ENCODE results near the gene FXR1. TPM values are rescaled to one million over a fixed set of nuclear protein-coding genes. Genes with fewer than 3 reads are reported as not detected.

The FXR1 gene
- total and polyA plus RNA-seq, 2 of the 13 experiments (the other 11 are each of a cell fraction or from before 2014, with no cell fraction given), result 104 to 132 TPM

DNA sequence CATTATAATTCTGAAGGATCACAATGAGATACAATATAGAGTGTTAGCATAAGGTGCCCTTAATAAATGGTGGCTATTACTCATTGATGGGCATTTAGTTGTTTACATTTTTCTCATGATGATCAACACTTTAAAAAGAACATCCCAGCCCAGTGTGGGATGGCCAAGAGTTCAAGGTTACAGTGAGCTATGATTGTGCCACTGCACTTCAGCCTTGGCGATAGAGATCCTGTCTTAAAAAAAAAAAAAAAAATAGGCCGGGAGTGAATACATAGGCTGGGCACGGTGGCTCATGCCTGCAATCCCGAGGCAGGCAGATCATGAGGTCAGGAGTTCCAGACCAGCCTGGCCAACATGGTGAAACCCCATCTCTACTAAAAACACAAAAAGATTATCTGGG, 1.6 kb upstream of the FXR1 start (continued):
- TF ChIP-seq, protein P1, sequence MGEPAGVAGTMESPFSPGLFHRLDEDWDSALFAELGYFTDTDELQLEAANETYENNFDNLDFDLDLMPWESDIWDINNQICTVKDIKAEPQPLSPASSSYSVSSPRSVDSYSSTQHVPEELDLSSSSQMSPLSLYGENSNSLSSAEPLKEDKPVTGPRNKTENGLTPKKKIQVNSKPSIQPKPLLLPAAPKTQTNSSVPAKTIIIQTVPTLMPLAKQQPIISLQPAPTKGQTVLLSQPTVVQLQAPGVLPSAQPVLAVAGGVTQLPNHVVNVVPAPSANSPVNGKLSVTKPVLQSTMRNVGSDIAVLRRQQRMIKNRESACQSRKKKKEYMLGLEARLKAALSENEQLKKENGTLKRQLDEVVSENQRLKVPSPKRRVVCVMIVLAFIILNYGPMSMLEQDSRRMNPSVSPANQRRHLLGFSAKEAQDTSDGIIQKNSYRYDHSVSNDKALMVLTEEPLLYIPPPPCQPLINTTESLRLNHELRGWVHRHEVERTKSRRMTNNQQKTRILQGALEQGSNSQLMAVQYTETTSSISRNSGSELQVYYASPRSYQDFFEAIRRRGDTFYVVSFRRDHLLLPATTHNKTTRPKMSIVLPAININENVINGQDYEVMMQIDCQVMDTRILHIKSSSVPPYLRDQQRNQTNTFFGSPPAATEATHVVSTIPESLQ (CRISPR knock-in tag; conservative IDR thresholded peaks at IDR 0.05), result no peak

DNA sequence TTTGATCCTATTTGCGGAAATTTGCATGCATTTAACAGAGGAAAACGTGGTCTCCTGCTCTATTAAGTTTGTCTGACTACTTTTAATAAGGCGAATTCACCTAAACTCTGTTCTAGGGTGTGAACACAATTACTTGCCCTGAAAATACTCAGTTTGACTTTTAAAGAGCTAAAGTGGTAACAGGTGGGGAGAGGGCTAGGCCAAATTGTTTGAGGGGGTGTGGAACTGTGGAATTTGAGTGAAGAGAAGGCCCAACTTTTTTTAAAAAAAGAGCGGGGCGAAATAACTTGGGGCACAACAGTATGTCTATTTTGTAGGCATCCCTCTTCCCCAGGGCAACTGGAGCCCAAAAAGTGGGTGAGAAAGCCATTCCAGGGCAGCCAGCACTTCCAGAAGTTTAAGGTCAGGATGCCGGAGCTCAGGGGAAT, 580 bp upstream of the FXR1 start:
- peak overlapping the region; percentile 100; the same call in 1 of the 2 replicates for H3K9ac ChIP-seq (ENCODE audit: insufficient read depth, low read depth, low read length)
- H2AFZ ChIP-seq (ENCODE audit: low read length), result peak overlapping the region; percentile 82
- DNase-seq (ENCODE audit: low spot score), result no peak
- H3K4me2 ChIP-seq (ENCODE audit: low read depth, low read length), result peak overlapping the region; percentile 92
- H3K27ac ChIP-seq (ENCODE audit: extremely low read length, insufficient read depth, low read length), result peak overlapping the region; percentile 98
- no peak for ATAC-seq
- POLR2A ChIA-PET, result interaction anchor here (1.0 to 2.4 kb wide), 6 partner anchors 40 to 1307 kb away, joined by 3 to 20 read pairs (median 5); partner anchors contain the start of genes DNAJC19, MRPL47, NDUFB5 and TTC14
- intact Hi-C loops (cut with micrococcal nuclease; ENCODE audit: unreplicated experiment) (loop anchor here (1.0 to 5.0 kb wide), 3 partner anchors 45 to 310 kb away; partner anchors contain the start of genes DNAJC19 and TTC14), in situ Hi-C loops (cut with HindIII; ENCODE audit: extremely low pct_ligation_motif_present, low pct_unique_long_range_greater_than_20kb) (no loop called here)
- WGBS (ENCODE audit: low lambda C conversion rate), result 9% methylated on average over 5 of the region's 6 CpGs
- peaks cover 1 to 2% of the 10 kb centered on the region in 2 experiments; a peak in 2 of 5 replicates for H3K36me3 ChIP-seq (replicated peaks in 1 of 2; ENCODE audit: control insufficient read depth in 1 of 2, insufficient read depth in 2 of 2, low read length in 2 of 2)
- peaks cover 44% of the 10 kb centered on the region for H3K79me2 ChIP-seq (ENCODE audit: insufficient read depth, low read length)
- FAIRE-seq, result no peak
- CTCF ChIA-PET (ENCODE audit: low intra/inter-chr PET ratio, low total read pairs), result no interaction called here
- no TSS peak for BruUV-seq (replicated peaks)
- H3K4me3 ChIP-seq (replicated peaks in 1 of 3; ENCODE audit: insufficient read depth in 1 of 3, low read depth in 2 of 3, low read length in 3 of 3), result peak overlapping the region; percentile 99 to 100 (median 99)
- H3K27me3 ChIP-seq (ENCODE audit: control insufficient read depth in 1 of 2, insufficient read depth in 2 of 2, low read length in 2 of 2), result no peaks in the 10 kb centered on the region; a peak in 1 of 5 replicates
- no peaks in the 10 kb centered on the region for H3K9me3 ChIP-seq (ENCODE audit: low read length)
- H3K4me1 ChIP-seq (ENCODE audit: insufficient read depth, low read length), result peaks cover 42% of the 10 kb centered on the region
- peaks cover 39% of the 10 kb centered on the region for H4K20me1 ChIP-seq (ENCODE audit: insufficient read depth, low read length)
- TF ChIP-seq, protein P2, sequence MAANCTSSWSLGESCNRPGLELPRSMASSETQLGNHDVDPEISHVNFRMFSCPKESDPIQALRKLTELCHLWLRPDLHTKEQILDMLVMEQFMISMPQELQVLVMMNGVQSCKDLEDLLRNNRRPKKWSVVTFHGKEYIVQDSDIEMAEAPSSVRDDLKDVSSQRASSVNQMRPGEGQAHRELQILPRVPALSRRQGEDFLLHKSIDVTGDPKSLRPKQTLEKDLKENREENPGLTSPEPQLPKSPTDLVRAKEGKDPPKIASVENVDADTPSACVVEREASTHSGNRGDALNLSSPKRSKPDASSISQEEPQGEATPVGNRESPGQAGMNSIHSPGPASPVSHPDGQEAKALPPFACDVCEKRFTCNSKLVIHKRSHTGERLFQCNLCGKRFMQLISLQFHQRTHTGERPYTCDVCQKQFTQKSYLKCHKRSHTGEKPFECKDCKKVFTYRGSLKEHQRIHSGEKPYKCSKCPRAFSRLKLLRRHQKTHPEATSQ (CRISPR knock-in tag; IDR thresholded peaks at IDR 0.05; ENCODE audit: borderline replicate concordance), result no peak
- TF ChIP-seq, protein P3, sequence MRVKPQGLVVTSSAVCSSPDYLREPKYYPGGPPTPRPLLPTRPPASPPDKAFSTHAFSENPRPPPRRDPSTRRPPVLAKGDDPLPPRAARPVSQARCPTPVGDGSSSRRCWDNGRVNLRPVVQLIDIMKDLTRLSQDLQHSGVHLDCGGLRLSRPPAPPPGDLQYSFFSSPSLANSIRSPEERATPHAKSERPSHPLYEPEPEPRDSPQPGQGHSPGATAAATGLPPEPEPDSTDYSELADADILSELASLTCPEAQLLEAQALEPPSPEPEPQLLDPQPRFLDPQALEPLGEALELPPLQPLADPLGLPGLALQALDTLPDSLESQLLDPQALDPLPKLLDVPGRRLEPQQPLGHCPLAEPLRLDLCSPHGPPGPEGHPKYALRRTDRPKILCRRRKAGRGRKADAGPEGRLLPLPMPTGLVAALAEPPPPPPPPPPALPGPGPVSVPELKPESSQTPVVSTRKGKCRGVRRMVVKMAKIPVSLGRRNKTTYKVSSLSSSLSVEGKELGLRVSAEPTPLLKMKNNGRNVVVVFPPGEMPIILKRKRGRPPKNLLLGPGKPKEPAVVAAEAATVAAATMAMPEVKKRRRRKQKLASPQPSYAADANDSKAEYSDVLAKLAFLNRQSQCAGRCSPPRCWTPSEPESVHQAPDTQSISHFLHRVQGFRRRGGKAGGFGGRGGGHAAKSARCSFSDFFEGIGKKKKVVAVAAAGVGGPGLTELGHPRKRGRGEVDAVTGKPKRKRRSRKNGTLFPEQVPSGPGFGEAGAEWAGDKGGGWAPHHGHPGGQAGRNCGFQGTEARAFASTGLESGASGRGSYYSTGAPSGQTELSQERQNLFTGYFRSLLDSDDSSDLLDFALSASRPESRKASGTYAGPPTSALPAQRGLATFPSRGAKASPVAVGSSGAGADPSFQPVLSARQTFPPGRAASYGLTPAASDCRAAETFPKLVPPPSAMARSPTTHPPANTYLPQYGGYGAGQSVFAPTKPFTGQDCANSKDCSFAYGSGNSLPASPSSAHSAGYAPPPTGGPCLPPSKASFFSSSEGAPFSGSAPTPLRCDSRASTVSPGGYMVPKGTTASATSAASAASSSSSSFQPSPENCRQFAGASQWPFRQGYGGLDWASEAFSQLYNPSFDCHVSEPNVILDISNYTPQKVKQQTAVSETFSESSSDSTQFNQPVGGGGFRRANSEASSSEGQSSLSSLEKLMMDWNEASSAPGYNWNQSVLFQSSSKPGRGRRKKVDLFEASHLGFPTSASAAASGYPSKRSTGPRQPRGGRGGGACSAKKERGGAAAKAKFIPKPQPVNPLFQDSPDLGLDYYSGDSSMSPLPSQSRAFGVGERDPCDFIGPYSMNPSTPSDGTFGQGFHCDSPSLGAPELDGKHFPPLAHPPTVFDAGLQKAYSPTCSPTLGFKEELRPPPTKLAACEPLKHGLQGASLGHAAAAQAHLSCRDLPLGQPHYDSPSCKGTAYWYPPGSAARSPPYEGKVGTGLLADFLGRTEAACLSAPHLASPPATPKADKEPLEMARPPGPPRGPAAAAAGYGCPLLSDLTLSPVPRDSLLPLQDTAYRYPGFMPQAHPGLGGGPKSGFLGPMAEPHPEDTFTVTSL (CRISPR knock-in tag; IDR thresholded peaks at IDR 0.05; ENCODE audit: borderline replicate concordance), result 0 out of 2 replicates have a peak, but pooled peaks have one; percentile 27
- TF ChIP-seq, protein P4, sequence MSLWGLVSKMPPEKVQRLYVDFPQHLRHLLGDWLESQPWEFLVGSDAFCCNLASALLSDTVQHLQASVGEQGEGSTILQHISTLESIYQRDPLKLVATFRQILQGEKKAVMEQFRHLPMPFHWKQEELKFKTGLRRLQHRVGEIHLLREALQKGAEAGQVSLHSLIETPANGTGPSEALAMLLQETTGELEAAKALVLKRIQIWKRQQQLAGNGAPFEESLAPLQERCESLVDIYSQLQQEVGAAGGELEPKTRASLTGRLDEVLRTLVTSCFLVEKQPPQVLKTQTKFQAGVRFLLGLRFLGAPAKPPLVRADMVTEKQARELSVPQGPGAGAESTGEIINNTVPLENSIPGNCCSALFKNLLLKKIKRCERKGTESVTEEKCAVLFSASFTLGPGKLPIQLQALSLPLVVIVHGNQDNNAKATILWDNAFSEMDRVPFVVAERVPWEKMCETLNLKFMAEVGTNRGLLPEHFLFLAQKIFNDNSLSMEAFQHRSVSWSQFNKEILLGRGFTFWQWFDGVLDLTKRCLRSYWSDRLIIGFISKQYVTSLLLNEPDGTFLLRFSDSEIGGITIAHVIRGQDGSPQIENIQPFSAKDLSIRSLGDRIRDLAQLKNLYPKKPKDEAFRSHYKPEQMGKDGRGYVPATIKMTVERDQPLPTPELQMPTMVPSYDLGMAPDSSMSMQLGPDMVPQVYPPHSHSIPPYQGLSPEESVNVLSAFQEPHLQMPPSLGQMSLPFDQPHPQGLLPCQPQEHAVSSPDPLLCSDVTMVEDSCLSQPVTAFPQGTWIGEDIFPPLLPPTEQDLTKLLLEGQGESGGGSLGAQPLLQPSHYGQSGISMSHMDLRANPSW (CRISPR knock-in tag; IDR thresholded peaks at IDR 0.05; ENCODE audit: borderline replicate concordance), result no peak
- TF ChIP-seq SUZ12 (IDR thresholded peaks at IDR 0.05; ENCODE audit: low read depth, low read length) (no peak), SYNCRIP (IDR thresholded peaks at IDR 0.05; ENCODE audit: insufficient read depth, low read depth, low read length) (no peak), CREB1 (IDR thresholded peaks at IDR 0.05) (no peak), CREB1 (CRISPR knock-in tag; IDR thresholded peaks at IDR 0.05) (0 out of 2 replicates have a peak, but pooled peaks have one; percentile 25), FLYWCH1 (CRISPR knock-in tag; IDR thresholded peaks at IDR 0.05) (no peak), ZNF670 (CRISPR knock-in tag; IDR thresholded peaks at IDR 0.05; ENCODE audit: borderline replicate concordance) (0 out of 2 replicates have a peak, but pooled peaks have one; percentile 19)
